ENCODE results near the gene CTDNEP1.

CTDNEP1 gene

DNA sequence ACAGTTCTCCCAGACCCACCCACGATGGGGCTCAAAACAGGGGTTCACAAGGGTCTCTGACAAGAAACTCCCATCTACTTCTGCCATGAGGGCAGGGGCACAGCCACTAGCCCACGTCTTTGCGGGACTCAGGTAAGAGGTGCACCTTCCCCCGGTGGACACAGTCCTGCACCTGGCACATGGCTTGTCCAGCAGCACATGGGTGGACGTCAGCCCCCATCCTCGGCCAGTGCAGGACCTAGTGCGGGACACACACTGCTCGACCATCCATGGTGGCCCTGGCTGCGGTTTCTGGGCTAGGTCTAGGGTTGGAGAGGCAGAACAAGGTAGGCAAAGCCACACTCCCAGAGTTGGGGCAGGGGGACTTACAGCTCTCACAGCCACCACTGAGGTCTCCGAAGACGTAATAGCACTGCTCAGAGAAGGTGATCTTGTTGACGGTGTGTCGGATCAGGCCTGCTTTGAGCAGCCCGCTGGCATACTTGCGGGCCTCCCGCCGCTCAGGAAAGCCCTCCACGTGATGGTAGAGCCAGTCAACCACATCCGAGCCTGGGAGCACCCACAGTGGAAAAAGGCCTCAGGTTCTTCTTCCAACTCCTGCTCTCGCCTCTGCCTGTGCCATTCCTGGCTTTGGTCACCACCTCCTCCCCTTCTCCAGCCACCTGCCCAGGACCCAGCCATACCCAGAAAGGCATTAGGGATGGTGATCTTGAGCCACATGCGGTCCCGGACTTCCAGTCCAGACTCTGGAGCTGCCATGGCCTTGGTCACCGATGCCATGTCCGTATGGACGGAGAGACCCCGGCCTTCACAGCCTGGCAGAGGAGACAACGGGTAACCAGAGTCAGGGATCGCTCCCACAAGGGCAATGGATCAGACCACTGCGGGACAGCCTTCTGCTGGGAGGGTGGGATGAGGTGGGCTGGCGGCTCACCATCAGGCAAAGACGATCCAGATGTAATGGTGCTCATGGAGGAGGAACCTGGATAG lies 24.5 kb downstream of the CTDNEP1 start:
- no peak for DNase-seq

DNA sequence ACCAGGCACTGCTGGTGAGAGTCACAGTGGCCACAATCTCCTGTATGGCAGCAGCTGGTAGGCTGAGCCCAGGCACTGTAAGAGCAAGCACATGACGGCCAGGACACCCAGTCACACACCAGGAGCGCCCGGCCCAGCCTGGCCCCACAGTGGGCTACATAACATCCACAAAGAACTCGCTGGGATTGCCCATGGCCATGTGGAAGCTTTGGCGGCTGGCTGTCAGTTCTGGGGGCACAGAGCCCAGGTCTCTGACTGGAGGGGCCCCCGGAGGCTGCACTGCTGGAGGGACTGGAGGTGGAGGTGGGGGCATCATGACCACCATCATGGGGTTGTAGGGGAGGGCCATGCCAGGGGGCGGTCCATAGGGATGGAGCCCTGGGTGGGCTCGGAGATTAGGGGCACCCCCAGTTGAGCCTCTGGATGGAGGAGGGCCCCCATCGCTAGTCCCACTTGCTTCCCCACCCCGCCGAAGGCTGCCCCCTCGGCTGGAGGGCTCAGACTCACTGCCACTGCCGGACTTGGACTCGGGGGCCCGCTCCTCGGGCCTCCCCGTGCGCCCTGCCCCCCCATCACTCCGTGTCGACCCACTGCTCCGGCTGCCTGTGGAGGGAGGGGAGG lies 25.7 kb downstream of the CTDNEP1 start:
- no peak for DNase-seq

DNA sequence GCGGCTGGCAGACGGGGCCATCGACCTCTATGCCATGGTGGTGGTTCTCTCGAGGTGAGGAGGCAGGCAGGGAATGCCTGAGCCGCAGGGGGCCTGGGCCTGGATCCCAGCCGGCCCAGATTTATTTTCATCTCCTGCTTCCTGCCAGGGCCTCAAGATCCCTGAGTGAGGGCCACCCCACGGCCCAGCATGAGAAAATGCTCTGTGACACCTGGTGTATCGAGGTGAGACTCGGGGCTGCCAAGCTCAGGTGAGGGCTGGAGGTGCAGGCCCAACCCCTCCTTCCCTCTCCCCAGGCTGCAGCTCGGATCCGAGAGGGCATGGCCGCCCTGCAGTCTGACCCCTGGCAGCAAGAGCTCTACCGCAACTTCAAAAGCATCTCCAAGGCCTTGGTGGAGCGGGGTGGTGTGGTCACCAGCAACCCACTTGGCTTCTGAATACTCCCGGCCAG lies 26.8 kb downstream of the CTDNEP1 start:
- DNase-seq = no peak

DNA sequence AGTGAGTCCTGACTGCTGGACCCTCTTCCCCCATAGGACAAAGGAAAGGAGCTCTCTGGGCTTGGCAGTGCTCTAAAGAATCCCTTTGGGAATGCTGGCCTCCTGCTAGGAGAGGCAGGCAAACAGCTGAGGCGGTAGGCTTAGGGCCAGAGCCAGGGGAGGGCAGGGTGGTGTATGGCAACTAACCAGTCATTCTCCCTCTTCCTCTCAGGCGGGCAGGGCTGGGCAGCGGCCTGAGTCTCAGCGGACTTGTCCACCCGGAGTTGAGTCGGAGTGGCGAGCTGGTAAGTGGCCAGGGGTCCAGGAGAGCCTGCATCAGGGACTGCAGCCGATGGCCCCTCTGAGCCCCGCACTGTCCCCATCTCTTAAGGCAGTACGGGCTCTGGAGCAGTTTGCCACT lies 27.4 kb downstream of the CTDNEP1 start:
- no peak for DNase-seq

DNA sequence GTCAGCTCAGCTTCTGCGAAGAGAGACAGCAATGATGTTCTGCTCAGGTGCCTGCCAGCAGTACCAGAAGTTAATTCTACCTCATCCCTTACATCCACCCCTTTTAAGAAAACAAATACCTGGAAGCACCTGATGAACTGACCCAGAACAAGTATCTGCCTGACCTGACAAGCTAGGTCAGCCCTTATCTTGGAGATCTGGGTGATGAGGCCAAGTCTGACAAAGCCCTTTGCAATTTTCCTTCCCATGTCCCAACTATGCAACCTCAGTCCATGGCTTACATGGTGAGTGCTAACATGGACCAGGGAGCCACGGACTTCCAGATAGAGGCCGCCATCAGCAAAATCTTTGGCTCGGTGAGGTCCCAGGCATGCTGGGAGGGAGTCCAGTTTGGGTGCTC lies 28.2 kb downstream of the CTDNEP1 start:
- DNase-seq = no peak

- DNase-seq = no peak
Observed at GRCh38 chr17:7222972-7223292, 28.6 kb downstream of the CTDNEP1 start.

- no peak for DNase-seq
Observed at GRCh38 chr17:7222093-7222971, 29.2 kb downstream of the CTDNEP1 start.

DNA sequence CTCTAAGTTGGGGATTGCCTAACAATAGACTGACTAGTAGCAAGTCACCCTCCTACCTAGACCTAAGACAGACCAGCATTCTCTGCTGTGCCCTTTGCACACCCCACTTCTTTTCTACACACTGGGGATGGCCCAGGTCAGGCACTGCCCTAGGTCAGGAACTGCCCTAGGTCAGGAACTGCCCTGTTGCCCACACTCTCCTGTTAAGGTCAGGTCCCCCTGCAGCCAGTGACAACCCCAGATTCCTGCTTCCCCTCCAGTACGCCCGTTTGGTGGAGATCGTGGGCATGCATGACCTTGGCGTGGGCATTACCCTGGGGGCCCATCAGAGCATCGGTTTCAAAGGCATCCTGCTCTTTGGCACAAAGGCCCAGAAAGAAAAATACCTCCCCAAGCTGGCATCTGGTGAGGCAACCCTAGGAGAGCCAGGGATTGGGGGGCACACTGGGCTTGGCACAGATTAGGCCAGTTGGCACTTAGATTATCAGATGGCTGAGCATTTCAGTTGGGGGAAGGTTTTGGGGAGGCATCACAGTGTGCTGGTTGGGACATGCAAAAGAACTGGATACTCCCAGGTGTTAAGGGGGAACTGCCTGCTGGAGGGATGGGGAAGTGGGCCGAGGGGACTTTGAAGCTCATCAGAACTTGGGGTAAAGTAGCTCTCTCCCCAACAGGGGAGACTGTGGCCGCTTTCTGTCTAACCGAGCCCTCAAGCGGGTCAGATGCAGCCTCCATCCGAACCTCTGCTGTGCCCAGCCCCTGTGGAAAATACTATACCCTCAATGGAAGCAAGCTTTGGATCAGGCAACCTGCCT lies 30.0 kb downstream of the CTDNEP1 start:
- no peak for DNase-seq

DNA sequence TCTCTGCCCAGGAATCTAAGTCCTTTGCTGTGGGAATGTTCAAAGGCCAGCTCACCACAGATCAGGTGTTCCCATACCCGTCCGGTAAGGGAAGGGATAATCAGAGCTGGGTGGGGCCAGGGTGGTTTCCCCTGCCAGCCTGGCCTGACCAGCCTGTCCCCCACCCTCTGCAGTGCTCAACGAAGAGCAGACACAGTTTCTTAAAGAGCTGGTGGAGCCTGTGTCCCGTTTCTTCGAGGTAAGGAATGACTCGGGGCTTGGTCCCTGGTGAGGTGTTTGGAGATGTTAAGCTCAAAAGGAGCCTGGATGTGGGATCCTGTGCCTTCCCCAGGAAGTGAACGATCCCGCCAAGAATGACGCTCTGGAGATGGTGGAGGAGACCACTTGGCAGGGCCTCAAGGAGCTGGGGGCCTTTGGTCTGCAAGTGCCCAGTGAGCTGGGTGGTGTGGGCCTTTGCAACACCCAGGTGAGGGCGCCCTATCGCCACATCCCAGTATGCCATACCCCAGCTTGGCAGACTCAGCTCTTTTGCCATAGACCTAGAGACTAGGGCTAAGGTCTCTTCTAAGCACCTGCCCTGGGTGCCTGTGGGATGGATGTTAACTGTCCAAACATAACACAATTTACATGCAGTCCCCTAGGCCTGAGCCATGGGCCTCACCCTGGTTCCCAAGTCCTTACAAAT lies 30.8 kb downstream of the CTDNEP1 start:
- DNase-seq = peak; percentile 37

GRCh38 chr17:7219812-7220592 lies 31.5 kb downstream of the CTDNEP1 start, which contains the start of the genes ACADVL and DLG4:
Gene ACADVL, plus strand, starts transcription at chr17:7219938. Its CDS starts 47 bp downstream, at chr17:7219985.
Gene DLG4, minus strand, starts transcription at chr17:7219836.
- DNase-seq = peak; percentile 72

DNA sequence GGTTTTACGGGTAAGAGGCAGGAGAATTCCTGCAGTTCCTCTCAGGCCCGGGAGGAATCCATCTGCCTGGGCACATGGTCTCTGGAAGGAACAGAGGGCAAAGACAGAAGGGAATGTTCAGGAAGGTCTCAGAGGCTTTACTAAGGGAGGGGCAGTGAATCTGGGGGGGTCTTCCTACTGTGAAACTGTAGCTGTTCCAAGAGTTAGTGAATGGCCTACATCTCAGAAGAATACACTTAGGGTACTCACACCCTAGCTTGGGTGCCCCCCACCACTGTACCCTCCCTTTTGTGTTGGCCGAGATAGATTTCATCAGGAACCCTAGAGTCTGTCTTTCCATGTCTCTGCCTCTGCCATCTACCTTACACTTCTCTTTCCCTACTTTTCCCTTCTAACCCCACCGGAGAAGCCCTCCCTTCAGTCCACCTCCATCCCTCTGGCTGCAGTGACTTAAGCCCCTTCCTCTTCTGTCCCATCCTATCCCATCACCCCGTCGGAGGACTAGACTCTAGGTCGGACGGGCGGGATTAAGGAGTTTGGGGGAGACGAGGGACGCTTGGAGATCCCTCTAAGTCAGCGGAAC lies 32.2 kb downstream of the CTDNEP1 start:
- no peak for DNase-seq

GRCh38 chr17:7218758-7219157 lies 32.8 kb downstream of the CTDNEP1 start:
- DNase-seq = no peak

GRCh38 chr17:7218166-7218565 lies 33.4 kb downstream of the CTDNEP1 start:
- no peak for DNase-seq

GRCh38 chr17:7217113-7217987 lies 34.2 kb downstream of the CTDNEP1 start:
- DNase-seq = peak; percentile 51

- DNase-seq = no peak
Observed at GRCh38 chr17:7216242-7217112, 35.1 kb downstream of the CTDNEP1 start.

DNA sequence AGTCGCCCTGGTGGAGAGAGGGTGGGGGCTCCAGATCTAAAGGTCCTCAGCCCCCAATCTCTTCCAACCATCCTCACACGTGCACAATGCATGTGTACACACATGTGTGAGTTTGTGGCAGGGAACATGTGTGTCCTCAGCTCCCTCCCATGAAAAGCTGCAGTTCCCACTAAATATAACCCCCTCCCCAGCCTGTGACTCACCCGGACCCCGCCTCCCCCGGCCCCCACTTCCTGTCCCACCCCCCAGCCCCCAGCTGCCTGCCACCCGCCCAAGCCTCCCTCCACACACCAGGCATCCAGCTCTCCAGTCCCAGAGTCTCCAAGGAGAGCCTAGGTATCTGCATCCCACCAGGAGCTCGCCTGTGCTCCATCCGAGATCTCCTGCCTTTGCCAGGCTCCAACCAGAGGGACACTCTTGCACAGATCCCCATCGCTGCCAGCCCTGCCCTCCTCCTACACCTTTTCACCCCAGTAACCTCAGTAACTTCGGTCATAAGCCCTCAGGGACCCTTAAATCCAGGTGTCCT lies 35.8 kb downstream of the CTDNEP1 start:
- DNase-seq = no peak

DNA sequence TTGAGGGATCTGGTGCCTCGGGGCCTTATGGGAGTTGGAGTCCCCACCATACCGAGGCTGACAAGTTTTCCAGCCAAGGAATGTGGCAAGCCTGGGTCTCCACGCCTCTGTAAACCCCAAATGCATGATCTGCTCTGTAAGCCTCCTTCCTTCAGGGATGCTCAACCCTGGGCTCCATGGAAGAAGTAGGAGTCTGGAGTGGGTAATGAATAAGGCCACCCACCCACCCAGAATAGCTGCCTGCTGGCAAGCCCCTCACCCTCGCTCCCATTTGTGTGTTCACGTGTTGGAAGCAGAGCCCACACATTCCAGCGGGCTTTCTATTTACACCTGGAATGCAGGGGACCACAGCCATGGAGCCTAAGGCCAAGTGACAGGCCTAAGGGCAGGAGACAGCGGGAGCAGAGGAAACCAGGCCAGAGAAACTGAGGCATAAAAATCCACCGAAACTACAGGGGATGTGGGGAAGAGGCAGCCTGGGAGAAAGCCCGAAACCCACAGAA lies 36.3 kb downstream of the CTDNEP1 start:
- no peak for DNase-seq

Measured in NCI-H146 (cell line).